HEK293 (cell line): ENCODE results near the gene RSRC1.

Experiments
- CTCF ChIA-PET: fragments of 350-600 bp; formaldehyde crosslinking; extraction: SDS; loops from one replicate; lab custom pipeline; 2021; ENCODE audit warnings: antibody characterized with exemption; lab: Yijun Ruan, JAX
- POLR2A ChIA-PET: fragments of 300-600 bp; formaldehyde crosslinking; extraction: SDS; loops from one replicate; lab custom pipeline; 2020; ENCODE audit warnings: antibody characterized with exemption, inconsistent platforms; lab: Yijun Ruan, JAX
- H3K27ac ChIP-seq: fragments of 200-500 bp; sonication (Bioruptor generic); 2 replicates; pipeline ENCODE4 v1.5.1; 2014; ENCODE audit warnings: low read depth, low read length, control low read depth, inconsistent platforms; ENCODE audit errors: extremely low read depth
- H3K36me3 ChIP-seq, 2 experiments: fragments of 200-500 bp in 1 of 2; sonication (Bioruptor generic) in 1 of 2; 1 replicate in 1 of 2; 2 replicates in 1 of 2; pipeline ENCODE4 v1.5.1; 2014 to 2017; ENCODE audit warnings: inconsistent platforms in 2 of 2, low read length in 2 of 2; ENCODE audit not compliant: control insufficient read depth in 2 of 2, insufficient read depth in 1 of 2
- H3K4me1 ChIP-seq: fragments of 200-500 bp; sonication (Bioruptor generic); 2 replicates; pipeline ENCODE4 v1.5.1; 2014; ENCODE audit warnings: mild to moderate bottlenecking, low read length, inconsistent platforms; ENCODE audit not compliant: control insufficient read depth, insufficient read depth
- H3K4me3 ChIP-seq: 2 replicates; pipeline ENCODE4 v1.5.1; 2011; ENCODE audit warnings: low read depth, mild to moderate bottlenecking, control low read depth, low read length, moderate library complexity
- H3K9me3 ChIP-seq: fragments of 200-500 bp; sonication (Bioruptor generic); 2 replicates; pipeline ENCODE4 v1.5.1; 2014; ENCODE audit warnings: low read depth, low read length, inconsistent platforms; ENCODE audit not compliant: control insufficient read depth, insufficient read depth
- KLF1 ChIP-seq: fragments of 450-650 bp; formaldehyde crosslinking; IDR thresholded peaks from 2 replicates; pipeline ENCODE4 v1.5.1; 2016; ENCODE audit warnings: missing biosample characterization, missing genetic modification characterization
- KLF16 ChIP-seq: fragments of 450-650 bp; formaldehyde crosslinking; IDR thresholded peaks from 2 replicates; pipeline ENCODE4 v1.5.1; 2017; ENCODE audit warnings: missing biosample characterization, missing genetic modification characterization
- MZF1 ChIP-seq: fragments of 450-650 bp; formaldehyde crosslinking; IDR thresholded peaks from 2 replicates; pipeline ENCODE4 v1.5.1; 2017; ENCODE audit warnings: missing biosample characterization, missing genetic modification characterization, borderline replicate concordance
- SCRT1 ChIP-seq: fragments of 450-650 bp; formaldehyde crosslinking; IDR thresholded peaks from 2 replicates; pipeline ENCODE4 v1.5.1; 2016; ENCODE audit warnings: missing biosample characterization, missing genetic modification characterization, borderline replicate concordance
- SP2 ChIP-seq: fragments of 450-650 bp; formaldehyde crosslinking; IDR thresholded peaks from 2 replicates; pipeline ENCODE4 v1.5.1; 2016; ENCODE audit warnings: missing biosample characterization, missing genetic modification characterization
- ZBTB17 ChIP-seq: fragments of 450-650 bp; formaldehyde crosslinking; IDR thresholded peaks from 2 replicates; pipeline ENCODE4 v1.5.1; 2016; ENCODE audit warnings: missing biosample characterization, missing genetic modification characterization
- ZFP69B ChIP-seq: fragments of 450-650 bp; formaldehyde crosslinking; IDR thresholded peaks from 2 replicates; pipeline ENCODE4 v1.5.1; 2016; ENCODE audit warnings: missing biosample characterization, missing genetic modification characterization
- ZNF266 ChIP-seq: fragments of 450-650 bp; formaldehyde crosslinking; IDR thresholded peaks from 2 replicates; pipeline ENCODE4 v1.5.1; 2016; ENCODE audit warnings: missing biosample characterization, missing genetic modification characterization, low read depth
- ZNF335 ChIP-seq: fragments of 450-650 bp; formaldehyde crosslinking; conservative IDR thresholded peaks from 2 replicates; pipeline ENCODE4 v1.5.1; 2016; ENCODE audit warnings: missing biosample characterization, missing genetic modification characterization
- ZNF48 ChIP-seq: fragments of 450-650 bp; formaldehyde crosslinking; IDR thresholded peaks from 2 replicates; pipeline ENCODE4 v1.5.1; 2016; ENCODE audit warnings: missing biosample characterization, missing genetic modification characterization
- ZNF596 ChIP-seq: fragments of 450-650 bp; IDR thresholded peaks from 2 replicates; pipeline ENCODE4 v1.5.0; 2018; ENCODE audit warnings: missing biosample characterization, mild to moderate bottlenecking, missing genetic modification characterization, moderate library complexity
- ZNF670 ChIP-seq: fragments of 450-650 bp; formaldehyde crosslinking; IDR thresholded peaks from 2 replicates; pipeline ENCODE4 v1.5.1; 2016; ENCODE audit warnings: missing biosample characterization, missing genetic modification characterization, low read depth
- ZNF768 ChIP-seq: fragments of 450-650 bp; formaldehyde crosslinking; IDR thresholded peaks from 2 replicates; pipeline ENCODE4 v1.5.1; 2018; ENCODE audit warnings: missing biosample characterization, mild to moderate bottlenecking, missing genetic modification characterization
- ZSCAN30 ChIP-seq: fragments of 450-650 bp; IDR thresholded peaks from 2 replicates; pipeline ENCODE4 v1.5.1; 2018; ENCODE audit warnings: missing biosample characterization, mild to moderate bottlenecking, missing genetic modification characterization, moderate library complexity
- ZXDB ChIP-seq: fragments of 450-650 bp; formaldehyde crosslinking; IDR thresholded peaks from 2 replicates; pipeline ENCODE4 v1.5.1; 2016; ENCODE audit warnings: missing biosample characterization, missing genetic modification characterization
- TF ChIP-seq, protein P1 (sequence below): fragments of 450-650 bp; formaldehyde crosslinking; IDR thresholded peaks from 2 replicates; pipeline ENCODE4 v1.5.0; 2017; ENCODE audit warnings: missing biosample characterization, missing genetic modification characterization, borderline replicate concordance
- TF ChIP-seq, protein P2 (sequence below): fragments of 450-650 bp; formaldehyde crosslinking; IDR thresholded peaks from 2 replicates; pipeline ENCODE4 v1.5.1; 2016; ENCODE audit warnings: missing biosample characterization, missing genetic modification characterization
- TF ChIP-seq, protein P3 (sequence below): fragments of 450-650 bp; formaldehyde crosslinking; IDR thresholded peaks from 2 replicates; pipeline ENCODE4 v1.5.1; 2016; ENCODE audit warnings: missing biosample characterization, missing genetic modification characterization
- TF ChIP-seq, protein P4 (sequence below): fragments of 450-650 bp; formaldehyde crosslinking; IDR thresholded peaks from 2 replicates; pipeline ENCODE4 v1.5.1; 2017; ENCODE audit warnings: missing biosample characterization, missing genetic modification characterization
- TF ChIP-seq, protein P5 (sequence below): fragments of 450-650 bp; formaldehyde crosslinking; IDR thresholded peaks from 2 replicates; pipeline ENCODE4 v1.5.1; 2016; ENCODE audit warnings: missing biosample characterization, missing genetic modification characterization, low read depth

RSRC1 gene

DNA sequence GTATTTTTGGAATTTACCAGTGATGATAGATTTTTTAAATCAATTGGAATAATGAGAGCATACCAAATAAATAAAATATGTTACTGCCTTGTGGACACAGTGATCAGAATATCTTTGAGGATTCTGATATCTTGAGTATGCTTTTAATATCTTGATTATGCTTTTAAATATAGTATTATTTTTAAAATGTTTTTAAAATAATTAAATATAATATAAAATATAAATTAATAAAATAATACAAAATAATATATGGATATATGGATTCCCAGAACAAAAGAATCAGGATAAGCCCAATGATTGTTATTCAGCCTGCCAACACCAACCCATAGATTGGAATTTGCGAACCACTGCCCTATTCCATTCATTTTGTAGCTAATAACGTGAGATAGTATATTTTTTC lies 369.2 kb downstream of the RSRC1 start (continued):
- TF ChIP-seq, protein P1, sequence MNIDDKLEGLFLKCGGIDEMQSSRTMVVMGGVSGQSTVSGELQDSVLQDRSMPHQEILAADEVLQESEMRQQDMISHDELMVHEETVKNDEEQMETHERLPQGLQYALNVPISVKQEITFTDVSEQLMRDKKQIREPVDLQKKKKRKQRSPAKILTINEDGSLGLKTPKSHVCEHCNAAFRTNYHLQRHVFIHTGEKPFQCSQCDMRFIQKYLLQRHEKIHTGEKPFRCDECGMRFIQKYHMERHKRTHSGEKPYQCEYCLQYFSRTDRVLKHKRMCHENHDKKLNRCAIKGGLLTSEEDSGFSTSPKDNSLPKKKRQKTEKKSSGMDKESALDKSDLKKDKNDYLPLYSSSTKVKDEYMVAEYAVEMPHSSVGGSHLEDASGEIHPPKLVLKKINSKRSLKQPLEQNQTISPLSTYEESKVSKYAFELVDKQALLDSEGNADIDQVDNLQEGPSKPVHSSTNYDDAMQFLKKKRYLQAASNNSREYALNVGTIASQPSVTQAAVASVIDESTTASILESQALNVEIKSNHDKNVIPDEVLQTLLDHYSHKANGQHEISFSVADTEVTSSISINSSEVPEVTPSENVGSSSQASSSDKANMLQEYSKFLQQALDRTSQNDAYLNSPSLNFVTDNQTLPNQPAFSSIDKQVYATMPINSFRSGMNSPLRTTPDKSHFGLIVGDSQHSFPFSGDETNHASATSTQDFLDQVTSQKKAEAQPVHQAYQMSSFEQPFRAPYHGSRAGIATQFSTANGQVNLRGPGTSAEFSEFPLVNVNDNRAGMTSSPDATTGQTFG = no peak
- TF ChIP-seq ZNF48 (tag by site-specific recombination) (no peak), ZFP69B (tag by site-specific recombination) (no peak)
- TF ChIP-seq, all 188 proteins: peak for 0

DNA sequence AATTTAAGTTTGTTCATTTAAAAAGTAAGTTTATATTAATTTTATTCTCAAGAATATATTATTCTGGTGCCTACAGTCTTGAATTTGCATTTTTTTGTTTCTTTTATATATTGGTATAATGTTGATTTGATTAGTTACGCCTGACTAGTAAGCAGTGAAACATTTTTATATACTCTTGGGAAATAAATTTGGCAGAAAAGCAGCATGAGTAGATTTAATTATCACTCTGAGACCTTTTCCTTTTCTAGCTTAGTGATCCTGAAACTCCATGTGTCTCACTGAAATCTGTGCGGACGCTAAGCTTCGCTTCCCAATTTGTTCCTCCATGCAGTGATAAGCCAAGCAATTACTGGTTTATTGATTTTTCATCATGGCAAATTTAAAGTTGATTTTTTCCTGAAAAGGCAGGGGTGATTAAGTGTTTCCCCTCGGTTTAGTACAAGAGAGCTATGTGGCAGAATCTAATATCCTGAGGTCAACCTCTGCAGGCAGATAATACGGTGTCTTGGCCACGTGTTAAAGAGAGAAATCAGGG lies 373.9 kb downstream of the RSRC1 start:
- H3K4me3 ChIP-seq = no peak overlapping the region
- no peaks in the 10 kb centered on the region for H3K36me3 ChIP-seq
- ChIA-PET POLR2A (no interaction called here), CTCF (no interaction called here)
- no peaks in the 10 kb centered on the region for H3K9me3 ChIP-seq
- peaks cover 4% of the 10 kb centered on the region; the same call in 1 of the 2 replicates for H3K4me1 ChIP-seq
- H3K27ac ChIP-seq = no peak overlapping the region
- TF ChIP-seq, protein P2, sequence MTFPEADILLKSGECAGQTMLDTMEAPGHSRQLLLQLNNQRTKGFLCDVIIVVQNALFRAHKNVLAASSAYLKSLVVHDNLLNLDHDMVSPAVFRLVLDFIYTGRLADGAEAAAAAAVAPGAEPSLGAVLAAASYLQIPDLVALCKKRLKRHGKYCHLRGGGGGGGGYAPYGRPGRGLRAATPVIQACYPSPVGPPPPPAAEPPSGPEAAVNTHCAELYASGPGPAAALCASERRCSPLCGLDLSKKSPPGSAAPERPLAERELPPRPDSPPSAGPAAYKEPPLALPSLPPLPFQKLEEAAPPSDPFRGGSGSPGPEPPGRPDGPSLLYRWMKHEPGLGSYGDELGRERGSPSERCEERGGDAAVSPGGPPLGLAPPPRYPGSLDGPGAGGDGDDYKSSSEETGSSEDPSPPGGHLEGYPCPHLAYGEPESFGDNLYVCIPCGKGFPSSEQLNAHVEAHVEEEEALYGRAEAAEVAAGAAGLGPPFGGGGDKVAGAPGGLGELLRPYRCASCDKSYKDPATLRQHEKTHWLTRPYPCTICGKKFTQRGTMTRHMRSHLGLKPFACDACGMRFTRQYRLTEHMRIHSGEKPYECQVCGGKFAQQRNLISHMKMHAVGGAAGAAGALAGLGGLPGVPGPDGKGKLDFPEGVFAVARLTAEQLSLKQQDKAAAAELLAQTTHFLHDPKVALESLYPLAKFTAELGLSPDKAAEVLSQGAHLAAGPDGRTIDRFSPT = no peak
- no peak for TF ChIP-seq ZNF266

DNA sequence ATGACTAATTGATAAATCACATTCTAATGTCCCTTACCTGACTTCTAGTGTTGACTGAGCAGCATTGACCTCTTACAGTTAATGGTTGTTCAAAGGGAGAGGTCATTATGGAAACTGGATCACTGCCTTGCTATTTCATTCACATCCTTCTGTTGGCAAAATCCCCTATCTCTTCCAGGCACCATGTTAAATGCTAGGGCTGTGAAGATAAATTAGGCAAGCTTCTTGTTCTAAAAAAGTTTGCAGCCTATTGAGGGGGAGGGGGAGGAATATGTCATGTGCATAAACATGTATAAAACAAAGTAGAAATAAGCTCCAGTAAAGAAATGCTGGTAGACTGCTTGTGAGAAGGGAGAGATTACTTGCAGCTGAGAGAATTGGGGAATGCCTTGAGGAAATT lies 376.3 kb downstream of the RSRC1 start:
- H3K27ac ChIP-seq = no peak overlapping the region
- H3K36me3 ChIP-seq = no peaks in the 10 kb centered on the region
- no peak overlapping the region for H3K4me3 ChIP-seq
- TF ChIP-seq ZNF670 (tag by site-specific recombination) = no peak
- peak; percentile 42; the same call in 1 of the 2 replicates for TF ChIP-seq MZF1 (tag by site-specific recombination)
- TF ChIP-seq, protein P3, sequence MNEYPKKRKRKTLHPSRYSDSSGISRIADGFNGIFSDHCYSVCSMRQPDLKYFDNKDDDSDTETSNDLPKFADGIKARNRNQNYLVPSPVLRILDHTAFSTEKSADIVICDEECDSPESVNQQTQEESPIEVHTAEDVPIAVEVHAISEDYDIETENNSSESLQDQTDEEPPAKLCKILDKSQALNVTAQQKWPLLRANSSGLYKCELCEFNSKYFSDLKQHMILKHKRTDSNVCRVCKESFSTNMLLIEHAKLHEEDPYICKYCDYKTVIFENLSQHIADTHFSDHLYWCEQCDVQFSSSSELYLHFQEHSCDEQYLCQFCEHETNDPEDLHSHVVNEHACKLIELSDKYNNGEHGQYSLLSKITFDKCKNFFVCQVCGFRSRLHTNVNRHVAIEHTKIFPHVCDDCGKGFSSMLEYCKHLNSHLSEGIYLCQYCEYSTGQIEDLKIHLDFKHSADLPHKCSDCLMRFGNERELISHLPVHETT = no peak
- TF ChIP-seq SP2 (tag by site-specific recombination) = no peak
- no peak for TF ChIP-seq ZNF266
- no peak for TF ChIP-seq ZBTB17 (tag by site-specific recombination)
- CTCF ChIA-PET = no interaction called here
- H3K9me3 ChIP-seq = no peaks in the 10 kb centered on the region
- peaks cover 4% of the 10 kb centered on the region; the same call in 1 of the 2 replicates for H3K4me1 ChIP-seq
- POLR2A ChIA-PET = no interaction called here

DNA sequence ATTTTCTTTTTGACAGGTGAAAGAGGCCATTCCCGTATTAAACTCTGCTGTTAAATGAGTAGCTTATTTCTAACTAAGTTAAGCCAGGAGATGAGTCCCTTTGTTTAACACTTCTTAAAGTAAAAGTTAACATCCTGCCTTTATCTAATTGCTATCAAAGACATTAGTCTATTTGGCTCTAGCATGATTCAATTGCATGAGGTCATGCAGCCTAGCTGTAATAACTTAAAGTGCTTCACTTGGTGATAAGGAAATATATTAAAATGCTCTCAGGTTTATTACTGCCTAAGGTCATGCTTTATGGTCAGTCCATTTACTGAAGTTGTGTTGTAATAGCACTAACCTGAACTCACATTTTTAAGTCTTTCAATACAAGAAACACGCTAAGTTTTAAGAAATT lies 378.8 kb downstream of the RSRC1 start:
- no peak overlapping the region for H3K4me3 ChIP-seq
- H3K27ac ChIP-seq = no peak overlapping the region
- CTCF ChIA-PET = interaction anchor here (0.5 kb wide), 1 partner anchor 17 kb away, joined by 3 read pairs; no protein-coding TSS in a partner anchor
- peaks cover 4% of the 10 kb centered on the region; the same call in 1 of the 2 replicates for H3K4me1 ChIP-seq
- H3K36me3 ChIP-seq = no peaks in the 10 kb centered on the region
- POLR2A ChIA-PET = no interaction called here
- no peaks in the 10 kb centered on the region for H3K9me3 ChIP-seq
- TF ChIP-seq, protein P4, sequence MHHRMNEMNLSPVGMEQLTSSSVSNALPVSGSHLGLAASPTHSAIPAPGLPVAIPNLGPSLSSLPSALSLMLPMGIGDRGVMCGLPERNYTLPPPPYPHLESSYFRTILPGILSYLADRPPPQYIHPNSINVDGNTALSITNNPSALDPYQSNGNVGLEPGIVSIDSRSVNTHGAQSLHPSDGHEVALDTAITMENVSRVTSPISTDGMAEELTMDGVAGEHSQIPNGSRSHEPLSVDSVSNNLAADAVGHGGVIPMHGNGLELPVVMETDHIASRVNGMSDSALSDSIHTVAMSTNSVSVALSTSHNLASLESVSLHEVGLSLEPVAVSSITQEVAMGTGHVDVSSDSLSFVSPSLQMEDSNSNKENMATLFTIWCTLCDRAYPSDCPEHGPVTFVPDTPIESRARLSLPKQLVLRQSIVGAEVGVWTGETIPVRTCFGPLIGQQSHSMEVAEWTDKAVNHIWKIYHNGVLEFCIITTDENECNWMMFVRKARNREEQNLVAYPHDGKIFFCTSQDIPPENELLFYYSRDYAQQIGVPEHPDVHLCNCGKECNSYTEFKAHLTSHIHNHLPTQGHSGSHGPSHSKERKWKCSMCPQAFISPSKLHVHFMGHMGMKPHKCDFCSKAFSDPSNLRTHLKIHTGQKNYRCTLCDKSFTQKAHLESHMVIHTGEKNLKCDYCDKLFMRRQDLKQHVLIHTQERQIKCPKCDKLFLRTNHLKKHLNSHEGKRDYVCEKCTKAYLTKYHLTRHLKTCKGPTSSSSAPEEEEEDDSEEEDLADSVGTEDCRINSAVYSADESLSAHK (tag by site-specific recombination) = peak; percentile 53
- TF ChIP-seq ZNF335 (tag by site-specific recombination) = no peak
- TF ChIP-seq ZNF596 = no peak
- TF ChIP-seq KLF1 (tag by site-specific recombination) = peak; percentile 32; the same call in 1 of the 2 replicates
- no peak for TF ChIP-seq ZNF768 (tag by site-specific recombination)
- TF ChIP-seq ZSCAN30 = peak; percentile 81
- TF ChIP-seq KLF16 = no peak
- TF ChIP-seq SCRT1 = no peak
- TF ChIP-seq ZXDB = peak; percentile 76; the same call in 1 of the 2 replicates
- TF ChIP-seq, protein P5, sequence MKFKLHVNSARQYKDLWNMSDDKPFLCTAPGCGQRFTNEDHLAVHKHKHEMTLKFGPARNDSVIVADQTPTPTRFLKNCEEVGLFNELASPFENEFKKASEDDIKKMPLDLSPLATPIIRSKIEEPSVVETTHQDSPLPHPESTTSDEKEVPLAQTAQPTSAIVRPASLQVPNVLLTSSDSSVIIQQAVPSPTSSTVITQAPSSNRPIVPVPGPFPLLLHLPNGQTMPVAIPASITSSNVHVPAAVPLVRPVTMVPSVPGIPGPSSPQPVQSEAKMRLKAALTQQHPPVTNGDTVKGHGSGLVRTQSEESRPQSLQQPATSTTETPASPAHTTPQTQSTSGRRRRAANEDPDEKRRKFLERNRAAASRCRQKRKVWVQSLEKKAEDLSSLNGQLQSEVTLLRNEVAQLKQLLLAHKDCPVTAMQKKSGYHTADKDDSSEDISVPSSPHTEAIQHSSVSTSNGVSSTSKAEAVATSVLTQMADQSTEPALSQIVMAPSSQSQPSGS (tag by site-specific recombination) = peak; percentile 84
